ENCODE measurements around the gene NEK1.

DNA sequence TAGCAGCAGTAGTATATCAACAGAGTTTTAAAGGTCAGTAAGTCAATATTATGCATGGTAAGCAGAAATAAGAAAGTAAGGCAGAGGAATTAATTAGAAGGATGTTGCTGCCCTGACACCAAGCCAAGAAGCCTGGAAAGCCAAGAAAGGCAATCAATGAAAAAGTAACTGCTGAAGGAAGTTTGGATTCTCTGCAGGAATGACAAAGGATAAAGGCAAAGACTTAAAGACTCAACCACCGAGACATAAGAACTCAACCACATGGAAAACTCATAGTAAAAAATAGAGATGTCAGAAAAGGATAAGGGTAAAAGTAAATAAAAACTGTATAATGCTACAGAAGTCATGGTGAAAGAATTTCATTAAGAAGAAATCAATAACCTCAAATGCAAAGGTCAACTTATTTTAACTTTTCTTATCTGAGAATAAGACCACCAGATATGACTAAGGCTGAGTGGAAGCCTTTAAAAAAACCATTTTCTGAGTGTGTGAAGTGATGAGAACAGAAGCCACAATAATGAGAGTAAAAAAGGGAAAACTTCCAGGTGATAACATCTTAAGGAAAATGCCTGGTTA is 55.2 kb downstream of the NEK1 start:
- TF ChIP-seq EZH2 (IDR thresholded peaks at IDR 0.05; ENCODE audit: insufficient read depth, poor library complexity, severe bottlenecking), result no peak
- TF ChIP-seq EZH2phosphoT487 (IDR thresholded peaks at IDR 0.05; ENCODE audit: insufficient read depth, low read depth), result no peak
